Activated CD4-positive, alpha-beta T cell treated with anti-CD3 and anti-CD28 coated beads, Interleukin-2, amount 50 U/mL, for 24 hours (primary cell): Measurements from ENCODE around the gene BLOC1S1.

Source experiments
- DNase-seq, 2 donors: peaks; one replicate each; pipeline ENCODE4 v3.0.0-alpha.2; 2020; ENCODE audit warnings: low read depth in 1 of 2, low spot score in 1 of 2

The BLOC1S1 gene

GRCh38 chr12:55726971-55727370 is 11.1 kb downstream of the BLOC1S1 start:
- DNase-seq: no peak

GRCh38 chr12:55727643-55728185 is 11.9 kb downstream of the BLOC1S1 start:
- no peak for DNase-seq

- DNase-seq: no peak
These were observed 12.5 kb downstream of the BLOC1S1 start for GRCh38 chr12:55728186-55728938.

GRCh38 chr12:55728939-55729818 is 13.3 kb downstream of the BLOC1S1 start, which contains the start of gene CD63:
Gene CD63 (minus strand): TSS chr12:55729009. CDS start chr12:55728341, 668 bp downstream.
- DNase-seq: peak; percentile 51 to 66

- no peak for DNase-seq
These were observed 14.3 kb downstream of the BLOC1S1 start for GRCh38 chr12:55729819-55730818.

GRCh38 chr12:55732288-55732687 is 16.4 kb downstream of the BLOC1S1 start:
- no peak for DNase-seq

GRCh38 chr12:55733021-55733555 is 17.2 kb downstream of the BLOC1S1 start:
- DNase-seq: no peak

- no peak for DNase-seq
These were observed 18.0 kb downstream of the BLOC1S1 start for GRCh38 chr12:55733858-55734257.

GRCh38 chr12:55734595-55734994 is 18.7 kb downstream of the BLOC1S1 start:
- no peak for DNase-seq

- DNase-seq: no peak
These were observed 20.2 kb downstream of the BLOC1S1 start for GRCh38 chr12:55736076-55736475.

GRCh38 chr12:55736780-55737580 is 21.1 kb downstream of the BLOC1S1 start:
- DNase-seq: no peak

- no peak for DNase-seq
These were observed 21.8 kb downstream of the BLOC1S1 start for GRCh38 chr12:55737581-55738122.

- peak; percentile 49 to 84 for DNase-seq
These were observed 22.5 kb downstream of the BLOC1S1 start for GRCh38 chr12:55738123-55739024.

GRCh38 chr12:55739025-55739378 is 23.2 kb downstream of the BLOC1S1 start:
- no peak for DNase-seq

GRCh38 chr12:55741931-55742680 is 26.3 kb downstream of the BLOC1S1 start:
- no peak for DNase-seq

- DNase-seq: peak; percentile 50 to 60
These were observed 27.0 kb downstream of the BLOC1S1 start, which contains the start of gene GDF11 for GRCh38 chr12:55742719-55743405. Gene GDF11 (plus strand): TSS chr12:55743122. CDS start chr12:55743317, 195 bp downstream.
